Subcutaneous abdominal adipose tissue (tissue), 5 donors: ENCODE measurements around the gene FMN1.

Source experiments
- H3K27ac ChIP-seq: one replicate; pipeline ENCODE4 v1.7.0; 2013; ENCODE audit warnings: low read depth, mild to moderate bottlenecking, inconsistent platforms, low read length, moderate library complexity
- H3K27me3 ChIP-seq, 5 donors: one replicate each; pipeline ENCODE4 v1.7.0; 2013; ENCODE audit warnings: low read length in 5 of 5, inconsistent platforms in 1 of 5; ENCODE audit not compliant: control insufficient read depth in 5 of 5, insufficient read depth in 4 of 5
- H3K36me3 ChIP-seq, 5 donors: one replicate each; pipeline ENCODE4 v1.7.0; 2013; ENCODE audit warnings: low read length in 5 of 5; ENCODE audit not compliant: control insufficient read depth in 5 of 5, insufficient read depth in 5 of 5
- H3K4me1 ChIP-seq, 5 donors: one replicate each; pipeline ENCODE4 v1.7.0; 2013; ENCODE audit warnings: low read length in 5 of 5, mild to moderate bottlenecking in 3 of 5, moderate library complexity in 1 of 5; ENCODE audit not compliant: control insufficient read depth in 5 of 5, insufficient read depth in 5 of 5
- H3K4me3 ChIP-seq, 5 donors: one replicate each; pipeline ENCODE4 v1.7.0; 2013; ENCODE audit warnings: low read length in 5 of 5, low read depth in 1 of 5
- H3K9ac ChIP-seq, 5 donors: one replicate each; pipeline ENCODE4 v1.7.0; 2013; ENCODE audit warnings: low read length in 5 of 5, mild to moderate bottlenecking in 4 of 5, moderate library complexity in 3 of 5
- H3K9me3 ChIP-seq, 5 donors: one replicate each; pipeline ENCODE4 v1.7.0; 2013; ENCODE audit warnings: low read length in 5 of 5; ENCODE audit not compliant: control insufficient read depth in 5 of 5
- donor health status: healthy.
- donor health status: healthy.
- donor health status: healthy.
- donor health status: healthy.
- donor health status: healthy.

The FMN1 gene

DNA sequence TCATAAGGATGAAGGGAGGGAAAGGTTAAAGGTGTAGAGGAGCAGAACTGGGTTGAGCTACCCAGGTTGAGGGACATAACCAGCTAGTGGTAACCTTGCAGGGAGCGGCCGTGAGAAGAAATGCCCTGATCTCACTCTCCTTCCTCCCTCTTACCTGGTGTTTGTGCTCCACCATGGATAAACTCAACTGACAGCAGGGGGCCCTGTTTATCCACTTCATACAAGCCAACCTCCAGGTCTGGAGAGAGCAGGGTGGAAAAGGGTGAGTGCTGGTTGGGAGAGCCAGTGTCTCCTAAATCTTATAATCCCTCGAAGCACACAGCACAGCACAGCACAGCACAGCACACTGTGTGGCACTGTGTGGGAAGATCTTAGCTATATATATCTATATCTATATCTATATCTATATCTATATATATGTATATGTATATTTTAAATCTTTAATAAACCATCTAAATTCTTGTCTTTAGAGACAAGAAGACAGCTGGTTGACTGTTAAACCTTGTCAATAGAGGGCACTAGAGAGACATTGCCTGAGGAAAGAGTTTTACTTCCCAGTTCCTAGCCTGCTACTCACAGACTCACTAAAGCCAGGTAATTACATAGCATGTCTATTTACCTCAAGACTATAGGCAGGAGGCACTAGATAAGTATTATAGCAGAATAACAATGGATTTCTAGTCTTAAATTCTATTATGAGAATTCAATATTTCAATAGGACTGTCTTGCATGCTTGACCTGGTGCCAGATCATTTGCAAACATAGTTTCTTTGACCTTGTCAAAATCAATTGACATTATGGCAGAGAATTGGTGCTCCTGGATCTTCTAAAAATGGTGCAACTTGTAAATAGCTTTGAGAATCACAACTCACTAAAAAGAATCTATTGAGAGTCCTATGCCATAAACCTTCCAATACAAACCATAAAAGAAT is 21.7 kb upstream of the FMN1 start:
- no peak overlapping the region for H3K27ac ChIP-seq
- H3K4me1 ChIP-seq: no peaks in the 10 kb centered on the region
- H3K9me3 ChIP-seq: no peaks in the 10 kb centered on the region
- no peaks in the 10 kb centered on the region for H3K27me3 ChIP-seq
- no peaks in the 10 kb centered on the region for H3K36me3 ChIP-seq
- no peak overlapping the region for H3K4me3 ChIP-seq
- H3K9ac ChIP-seq: no peak overlapping the region

DNA sequence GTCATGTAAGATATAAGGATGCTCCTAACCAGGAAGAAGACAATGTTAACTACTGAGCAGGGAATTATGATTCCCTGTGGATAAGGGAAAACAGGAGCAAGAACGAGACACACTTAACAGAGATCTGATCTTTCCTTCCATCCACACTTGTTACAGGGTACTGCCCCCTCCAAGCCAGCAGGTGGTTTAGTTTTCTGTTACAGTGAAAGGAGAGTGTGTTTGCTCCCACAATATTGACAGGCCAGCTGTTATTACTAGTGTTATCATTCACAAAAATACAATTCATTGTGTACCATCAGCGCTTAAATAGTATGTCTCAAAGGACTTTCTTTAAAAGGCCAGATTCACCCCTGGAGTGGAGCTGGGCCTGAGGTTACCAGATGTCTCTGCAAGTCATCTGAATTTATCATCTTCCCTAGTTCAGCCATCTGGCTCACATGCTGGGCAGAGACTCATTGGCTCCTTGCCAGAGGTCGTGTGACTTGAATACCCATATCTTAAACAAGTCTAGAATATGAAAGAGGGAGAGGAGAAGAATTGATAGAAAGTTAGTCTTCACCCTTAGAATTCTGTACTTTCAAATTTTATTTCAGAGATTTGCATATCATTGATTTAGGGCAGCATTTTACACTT is 16.8 kb upstream of the FMN1 start:
- Histone ChIP-seq H3K9ac (no peak overlapping the region), H3K27me3 (no peaks in the 10 kb centered on the region)

DNA sequence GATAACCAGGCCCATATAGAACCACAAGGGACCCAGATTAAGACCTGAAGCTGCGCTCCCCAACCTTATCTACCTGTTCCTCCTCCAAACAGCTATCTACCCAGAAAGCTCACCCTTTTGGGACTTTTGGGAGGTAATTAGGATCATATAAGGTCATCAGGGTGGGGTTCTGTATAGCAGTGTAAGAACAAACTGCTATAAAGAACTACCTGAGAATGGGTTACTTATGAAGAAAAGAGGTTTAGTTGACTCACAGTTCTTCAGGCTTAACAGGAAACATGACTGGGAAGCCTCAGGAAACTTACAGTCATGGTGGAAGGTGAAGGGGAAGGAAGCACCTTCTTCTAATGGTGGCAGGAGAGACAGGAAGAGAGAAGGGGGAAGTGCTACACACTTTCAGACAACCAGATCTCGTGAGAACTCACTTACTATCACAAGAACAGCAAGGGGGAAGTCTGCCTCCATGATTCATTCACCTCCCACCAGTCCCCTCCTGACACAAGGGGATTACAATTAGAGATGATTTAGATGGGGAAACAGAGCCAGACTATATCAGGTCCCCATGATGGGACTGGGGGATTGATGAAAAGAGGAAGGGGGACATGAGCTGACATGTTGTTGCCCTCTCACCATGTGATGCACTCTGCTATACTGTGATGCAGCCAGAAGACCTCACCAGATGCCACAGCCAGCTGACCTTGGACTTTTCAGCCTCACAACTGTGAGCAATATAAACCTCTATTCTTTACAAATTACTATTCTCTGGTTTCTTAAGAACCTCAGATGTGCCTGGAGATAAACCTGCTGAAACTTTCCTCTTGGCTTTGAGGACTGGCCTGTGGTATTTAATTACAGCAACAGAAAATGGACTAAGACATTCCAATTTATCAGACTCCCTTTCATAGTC is 15.3 kb upstream of the FMN1 start:
- no peaks in the 10 kb centered on the region for H3K36me3 ChIP-seq
- H3K27ac ChIP-seq: no peak overlapping the region
- H3K4me3 ChIP-seq: no peak overlapping the region
- H3K9ac ChIP-seq: no peak overlapping the region
- no peaks in the 10 kb centered on the region for H3K4me1 ChIP-seq
- no peaks in the 10 kb centered on the region for H3K27me3 ChIP-seq
- no peaks in the 10 kb centered on the region for H3K9me3 ChIP-seq

More for the DNA sequence above, 16.8 kb upstream of the FMN1 start:
- Histone ChIP-seq H3K27ac (no peak overlapping the region), H3K4me1 (no peaks in the 10 kb centered on the region), H3K9me3 (no peaks in the 10 kb centered on the region), H3K4me3 (no peak overlapping the region), H3K36me3 (no peaks in the 10 kb centered on the region)

DNA sequence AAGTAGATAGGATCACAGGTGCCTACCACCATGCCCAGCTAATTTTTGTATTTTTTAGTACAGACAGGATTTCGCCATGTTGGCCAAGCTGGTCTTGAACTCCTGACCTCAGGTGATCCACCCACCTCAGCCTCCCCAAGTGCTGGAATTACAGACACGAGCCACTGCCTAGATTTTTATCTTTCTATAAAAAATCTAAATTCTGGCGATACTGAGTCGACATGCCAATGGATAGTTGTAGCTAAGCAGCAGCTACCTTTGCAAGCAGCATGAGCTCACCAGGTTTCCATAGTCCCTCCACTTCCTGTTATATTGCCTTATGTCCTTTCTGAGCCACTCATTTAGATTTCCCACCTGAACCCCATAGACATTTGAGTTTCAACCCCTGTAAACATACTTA is 13.1 kb upstream of the FMN1 start:
- Histone ChIP-seq H3K9me3 (no peaks in the 10 kb centered on the region), H3K27ac (no peak overlapping the region), H3K4me3 (no peak overlapping the region), H3K36me3 (no peaks in the 10 kb centered on the region), H3K4me1 (no peaks in the 10 kb centered on the region), H3K27me3 (no peaks in the 10 kb centered on the region), H3K9ac (no peak overlapping the region)

DNA sequence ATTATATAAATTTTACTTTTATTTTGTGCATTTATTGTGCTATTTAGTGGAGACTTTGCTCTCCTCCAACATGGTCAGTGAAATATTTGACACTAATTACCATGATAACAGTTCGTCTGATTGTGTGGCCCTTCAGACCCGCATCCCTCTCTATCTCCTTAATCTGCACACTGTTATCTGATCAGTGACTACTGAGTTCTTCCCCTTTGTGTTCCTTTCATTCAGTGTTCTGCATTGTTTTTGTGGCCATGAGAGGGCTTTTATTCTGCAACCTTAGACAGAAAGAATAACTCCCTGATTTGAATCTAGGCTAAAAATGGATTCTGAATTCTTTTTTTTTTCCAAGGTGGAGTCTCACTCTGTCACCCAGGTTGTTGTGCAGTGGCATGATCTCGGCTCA is 11.9 kb upstream of the FMN1 start:
- no peaks in the 10 kb centered on the region for H3K27me3 ChIP-seq
- H3K4me3 ChIP-seq: no peak overlapping the region

DNA sequence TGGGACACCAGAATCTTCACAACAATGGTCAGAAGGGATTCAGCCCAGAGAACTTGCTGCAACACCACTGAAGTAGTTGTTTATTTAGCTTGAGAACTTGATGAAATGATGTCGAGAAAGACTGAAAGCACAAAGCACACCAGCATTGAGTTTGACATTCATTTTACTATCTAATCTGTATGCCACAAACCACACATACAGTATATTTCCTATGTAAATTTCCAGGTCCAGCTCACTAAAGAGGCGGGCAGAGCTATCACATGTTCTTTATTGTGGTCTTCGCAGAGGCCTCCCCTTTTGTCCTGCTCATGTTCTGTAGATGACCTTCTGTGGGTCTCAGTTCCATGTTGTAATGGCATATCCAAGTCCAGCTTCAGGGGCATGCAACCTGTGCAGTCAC is 10.4 kb upstream of the FMN1 start:
- Histone ChIP-seq H3K4me3 (no peak overlapping the region), H3K4me1 (peaks cover 0 to 4% (median 2%) of the 10 kb centered on the region in 5 donors), H3K9me3 (no peaks in the 10 kb centered on the region), H3K27me3 (peaks cover 0 to 3% (median 0%) of the 10 kb centered on the region in 5 donors), H3K27ac (no peak overlapping the region), H3K36me3 (no peaks in the 10 kb centered on the region), H3K9ac (no peak overlapping the region)

More for the DNA sequence above, 11.9 kb upstream of the FMN1 start:
- Histone ChIP-seq H3K36me3 (no peaks in the 10 kb centered on the region), H3K9ac (no peak overlapping the region), H3K27ac (no peak overlapping the region), H3K4me1 (peaks cover 0 to 4% (median 2%) of the 10 kb centered on the region in 5 donors), H3K9me3 (no peaks in the 10 kb centered on the region)

DNA sequence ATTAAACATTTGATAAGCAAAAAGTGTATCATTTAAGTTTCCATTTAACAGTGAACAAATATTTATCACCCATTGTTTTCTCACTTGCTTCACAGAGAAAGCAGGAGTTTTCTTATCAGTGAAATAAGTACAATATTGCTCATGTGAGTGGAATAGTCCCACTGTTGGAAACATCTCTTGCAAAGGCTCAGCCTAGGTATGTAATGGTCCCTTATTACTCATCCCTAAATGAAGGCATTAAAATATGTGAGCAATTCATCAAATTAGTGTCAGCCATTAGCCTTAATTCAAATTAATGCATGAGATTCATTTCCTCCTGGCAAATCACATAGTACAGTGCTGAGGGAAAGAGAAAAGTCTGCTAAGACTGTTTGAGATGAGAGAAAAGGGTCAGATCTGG is 9.6 kb upstream of the FMN1 start:
- no peak overlapping the region for H3K4me3 ChIP-seq
- no peak overlapping the region for H3K27ac ChIP-seq
- no peaks in the 10 kb centered on the region for H3K36me3 ChIP-seq
- no peaks in the 10 kb centered on the region for H3K9me3 ChIP-seq
- H3K9ac ChIP-seq: no peak overlapping the region
- H3K27me3 ChIP-seq: peaks cover 0 to 7% (median 0%) of the 10 kb centered on the region in 5 donors
- H3K4me1 ChIP-seq: peaks cover 0 to 4% (median 2%) of the 10 kb centered on the region in 5 donors

DNA sequence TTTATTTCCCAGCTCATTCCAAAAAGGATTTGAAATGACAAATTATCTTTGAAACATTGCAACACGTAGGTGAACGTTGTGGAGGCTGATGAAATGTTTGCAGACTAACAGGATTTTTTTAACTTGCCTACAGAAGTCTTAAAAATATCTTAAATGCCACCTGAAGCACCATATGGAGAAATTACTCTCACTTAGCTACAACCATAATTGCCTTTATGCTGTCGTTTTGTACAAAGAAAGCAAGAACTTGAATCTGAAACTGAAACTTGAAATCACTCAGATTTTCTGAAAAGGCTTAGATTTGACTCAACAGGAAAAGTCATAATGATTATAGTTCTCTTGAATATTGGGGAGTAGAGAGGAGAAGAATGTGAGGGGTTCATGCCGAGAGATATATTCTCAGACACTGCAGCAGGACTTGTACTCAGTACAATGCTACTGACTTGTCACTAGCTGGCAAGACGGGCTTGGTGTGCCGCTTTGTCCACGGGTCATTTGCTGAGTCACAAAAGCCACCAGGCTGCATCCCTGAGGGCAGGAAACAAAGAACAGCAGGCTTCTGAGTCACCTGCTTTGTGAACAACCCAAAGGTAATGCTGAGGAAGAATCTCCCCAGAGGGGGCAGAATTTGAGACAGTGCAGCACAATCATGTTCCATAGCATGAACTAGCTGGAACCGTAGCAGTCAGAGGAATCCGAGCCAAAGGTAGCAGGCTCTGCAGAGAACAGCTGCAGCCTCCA is 7.1 kb upstream of the FMN1 start:
- H3K36me3 ChIP-seq: no peaks in the 10 kb centered on the region
- peaks cover 0 to 4% (median 2%) of the 10 kb centered on the region in 5 donors for H3K4me1 ChIP-seq
- no peaks in the 10 kb centered on the region for H3K9me3 ChIP-seq
- H3K27me3 ChIP-seq: peaks cover 0 to 9% (median 0%) of the 10 kb centered on the region in 5 donors
- H3K9ac ChIP-seq: peak overlapping the region in 2 of 5 donors; percentile 28
- H3K4me3 ChIP-seq: peak overlapping the region; percentile 2 to 64 (median 52)
- H3K27ac ChIP-seq: no peak overlapping the region

DNA sequence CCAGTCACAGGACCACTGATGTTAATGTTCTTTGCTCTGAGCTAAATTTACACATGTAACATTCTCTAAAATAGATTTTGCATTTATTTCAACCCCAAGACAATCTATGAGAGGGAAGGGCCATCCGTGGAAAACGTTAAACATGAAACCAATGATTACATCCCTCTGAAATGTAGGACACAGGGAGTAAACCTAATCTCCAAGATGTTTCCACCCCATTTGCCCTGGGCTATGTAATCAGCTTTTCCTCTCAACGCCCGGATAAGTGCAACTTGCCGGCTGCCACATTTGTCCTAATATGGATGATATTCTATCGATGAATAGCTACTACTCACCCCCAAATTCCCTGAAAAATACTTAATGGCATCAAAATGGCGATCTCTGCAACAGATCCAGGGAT is 6.4 kb upstream of the FMN1 start:
- H3K36me3 ChIP-seq: no peaks in the 10 kb centered on the region
- H3K4me3 ChIP-seq: no peak overlapping the region
- peaks cover 0 to 4% (median 2%) of the 10 kb centered on the region in 5 donors for H3K4me1 ChIP-seq
- peaks cover 0 to 9% (median 0%) of the 10 kb centered on the region in 5 donors for H3K27me3 ChIP-seq
- H3K27ac ChIP-seq: no peak overlapping the region
- H3K9ac ChIP-seq: no peak overlapping the region
- H3K9me3 ChIP-seq: no peaks in the 10 kb centered on the region
